H9 (cell line): Measurements from ENCODE around the gene DCP1B. TPM values are rescaled to one million over a fixed set of nuclear protein-coding genes. Genes with fewer than 3 reads are reported as not detected.
A peak's percentile ranks its signal among the peaks of the same experiment; 100 is the strongest.

ENCODE experiments used
- DNase-seq: peaks from one replicate; pipeline ENCODE4 v3.0.0-alpha.2; 2017
- H2AFZ ChIP-seq: one replicate; pipeline ENCODE4 v1.6.1; 2013; ENCODE audit warnings: mild to moderate bottlenecking, low read length, control low read depth, moderate library complexity
- H2AK5ac ChIP-seq: 2 replicates; pipeline ENCODE4 v1.6.1; 2013; ENCODE audit warnings: low read length, control low read depth, mixed read lengths; ENCODE audit not compliant: insufficient read length
- H2BK120ac ChIP-seq: one replicate; pipeline ENCODE4 v1.6.1; 2013; ENCODE audit warnings: low read depth, mild to moderate bottlenecking, low read length, control low read depth, inconsistent platforms; ENCODE audit not compliant: poor library complexity, severe bottlenecking
- H2BK12ac ChIP-seq: 2 replicates; pipeline ENCODE4 v1.6.1; 2013; ENCODE audit warnings: low read length, control low read depth, mixed read lengths, low read depth; ENCODE audit not compliant: insufficient read length
- H2BK15ac ChIP-seq: 2 replicates; pipeline ENCODE4 v1.6.1; 2013; ENCODE audit warnings: low read depth, low read length, control low read depth
- H2BK20ac ChIP-seq: one replicate; pipeline ENCODE4 v1.6.1; 2013; ENCODE audit warnings: low read depth, mild to moderate bottlenecking, low read length, control low read depth, inconsistent platforms; ENCODE audit not compliant: poor library complexity, severe bottlenecking
- H2BK5ac ChIP-seq: 2 replicates; pipeline ENCODE4 v1.6.1; 2013; ENCODE audit warnings: low read length, control low read depth, mixed read lengths; ENCODE audit not compliant: insufficient read length
- H3K14ac ChIP-seq: 2 replicates; pipeline ENCODE4 v1.6.1; 2013; ENCODE audit warnings: low read length, control low read depth; ENCODE audit not compliant: insufficient read depth
- H3K18ac ChIP-seq: 2 replicates; pipeline ENCODE4 v1.6.1; 2013; ENCODE audit warnings: low read depth, mild to moderate bottlenecking, mixed read lengths, low read length, control low read depth; ENCODE audit not compliant: insufficient read length
- H3K23ac ChIP-seq: 2 replicates; pipeline ENCODE4 v1.6.1; 2013; ENCODE audit warnings: low read length, control low read depth, mixed read lengths, low read depth; ENCODE audit not compliant: insufficient read length
- H3K23me2 ChIP-seq: 2 replicates; pipeline ENCODE4 v1.6.1; 2013; ENCODE audit warnings: low read depth, mild to moderate bottlenecking, mixed read lengths, low read length, control low read depth; ENCODE audit not compliant: insufficient read length, poor library complexity, severe bottlenecking
- H3K27ac ChIP-seq: 2 replicates; pipeline ENCODE4 v1.5.1; 2013; ENCODE audit warnings: low read length, control low read depth, mixed read lengths, low read depth; ENCODE audit not compliant: insufficient read length
- H3K27me3 ChIP-seq: 2 replicates; pipeline ENCODE4 v1.6.1; 2013; ENCODE audit warnings: low read length, control low read depth, inconsistent platforms; ENCODE audit not compliant: insufficient read depth
- H3K4ac ChIP-seq: 2 replicates; pipeline ENCODE4 v1.6.1; 2013; ENCODE audit warnings: low read depth, mild to moderate bottlenecking, control low read depth, inconsistent platforms, low read length, moderate library complexity
- H3K4me1 ChIP-seq: 2 replicates; pipeline ENCODE4 v1.6.1; 2013; ENCODE audit warnings: low read length, control low read depth, inconsistent platforms; ENCODE audit not compliant: insufficient read depth
- H3K4me2 ChIP-seq: 2 replicates; pipeline ENCODE4 v1.6.1; 2013; ENCODE audit warnings: low read length, control low read depth, mixed read lengths; ENCODE audit not compliant: insufficient read length, insufficient read depth
- H3K56ac ChIP-seq: 2 replicates; pipeline ENCODE4 v1.6.1; 2013; ENCODE audit warnings: low read depth, mild to moderate bottlenecking, mixed read lengths, low read length, control low read depth; ENCODE audit not compliant: insufficient read length
- H3K79me1 ChIP-seq: 2 replicates; pipeline ENCODE4 v1.6.1; 2013; ENCODE audit warnings: low read depth, mild to moderate bottlenecking, moderate library complexity, low read length, control low read depth, inconsistent platforms; ENCODE audit not compliant: insufficient read depth, poor library complexity, severe bottlenecking
- H3K79me2 ChIP-seq: 2 replicates; pipeline ENCODE4 v1.6.1; 2013; ENCODE audit warnings: low read length, control low read depth, inconsistent platforms; ENCODE audit not compliant: insufficient read depth
- H3K9ac ChIP-seq: 2 replicates; pipeline ENCODE4 v1.6.1; 2013; ENCODE audit warnings: low read length, control low read depth, mixed read lengths; ENCODE audit not compliant: insufficient read length; ENCODE audit errors: extremely low read depth
- H3K9me3 ChIP-seq: one replicate; pipeline ENCODE4 v1.6.1; 2013; ENCODE audit warnings: low read depth, low read length, inconsistent platforms; ENCODE audit not compliant: control insufficient read depth
- H3T11ph ChIP-seq: one replicate; pipeline ENCODE4 v1.6.1; 2013; ENCODE audit warnings: mild to moderate bottlenecking, low read length, control low read depth, inconsistent platforms
- H4K20me1 ChIP-seq: one replicate; pipeline ENCODE4 v1.6.1; 2013; ENCODE audit not compliant: control insufficient read depth, insufficient read length, insufficient read depth
- H4K5ac ChIP-seq: 2 replicates; pipeline ENCODE4 v1.6.1; 2013; ENCODE audit warnings: low read depth, mild to moderate bottlenecking, mixed read lengths, low read length, control low read depth; ENCODE audit not compliant: insufficient read length
- H4K8ac ChIP-seq: replicated peaks from 2 replicates; pipeline ENCODE4 v1.6.1; 2013; ENCODE audit warnings: low read length, control low read depth, mixed read lengths, low read depth; ENCODE audit not compliant: insufficient read length
- H4K91ac ChIP-seq: 2 replicates; pipeline ENCODE4 v1.6.1; 2013; ENCODE audit warnings: low read depth, mild to moderate bottlenecking, moderate library complexity, mixed read lengths, low read length, control low read depth; ENCODE audit not compliant: insufficient read length
- H3K27ac Mint-ChIP-seq, 3 experiments: 2 replicates in 2 of 3; 3 replicates in 1 of 3; pipeline ENCODE4 v1.8.0; 2020 to 2021; ENCODE audit warnings: mixed read lengths in 3 of 3, mild to moderate bottlenecking in 1 of 3, moderate library complexity in 1 of 3
- H3K27me3 Mint-ChIP-seq: 2 replicates; pipeline ENCODE4 v1.8.0; 2021; ENCODE audit warnings: low read depth, mild to moderate bottlenecking, moderate library complexity, mixed read lengths
- H3K36me3 Mint-ChIP-seq, 3 experiments: 2 replicates in 2 of 3; 3 replicates in 1 of 3; pipeline ENCODE4 v1.8.0; 2020 to 2021; ENCODE audit warnings: low read depth in 3 of 3, mixed read lengths in 3 of 3; ENCODE audit not compliant: insufficient read depth in 1 of 3
- H3K4me1 Mint-ChIP-seq, 2 experiments: 2 replicates each; pipeline ENCODE4 v1.8.0; 2020; ENCODE audit warnings: mixed read lengths in 2 of 2
- H3K4me3 Mint-ChIP-seq, 2 experiments: 2 replicates in 1 of 2; 3 replicates in 1 of 2; pipeline ENCODE4 v1.8.0; 2020 to 2021; ENCODE audit warnings: mild to moderate bottlenecking in 2 of 2, mixed read lengths in 2 of 2, moderate library complexity in 1 of 2
- H3K9me3 Mint-ChIP-seq, 2 experiments: 2 replicates in 1 of 2; 3 replicates in 1 of 2; pipeline ENCODE4 v1.8.0; 2020; ENCODE audit warnings: mild to moderate bottlenecking in 2 of 2, mixed read lengths in 2 of 2, moderate library complexity in 1 of 2
- WGBS: extraction: QIAGEN DNeasy Blood & Tissue Kit; methylation state at CpG from one replicate; pipeline ENCODE4 v1.1.7; 2013; ENCODE audit warnings: missing lambda C conversion rate, low lambda C conversion rate, mixed read lengths; ENCODE audit not compliant: insufficient read length; ENCODE audit errors: extremely low coverage; 5-methylcytosine and 5-hydroxymethylcytosine counted together
- total RNA-seq: library from RNA; stranded (reverse); gene quantifications from 2 replicates; pipeline ENCODE4 v1.2.1, GENCODE V29; 2021
- TF ChIP-seq, protein P1 (sequence below): fragments of 200-600 bp; sonication (generic); conservative IDR thresholded peaks from 3 replicates; pipeline ENCODE4 v1.8.0; 2021; ENCODE audit warnings: antibody characterized with exemption, mild to moderate bottlenecking

DCP1B gene
- total RNA-seq, 1 experiment from 2014 or later = 11.2 TPM

DNA sequence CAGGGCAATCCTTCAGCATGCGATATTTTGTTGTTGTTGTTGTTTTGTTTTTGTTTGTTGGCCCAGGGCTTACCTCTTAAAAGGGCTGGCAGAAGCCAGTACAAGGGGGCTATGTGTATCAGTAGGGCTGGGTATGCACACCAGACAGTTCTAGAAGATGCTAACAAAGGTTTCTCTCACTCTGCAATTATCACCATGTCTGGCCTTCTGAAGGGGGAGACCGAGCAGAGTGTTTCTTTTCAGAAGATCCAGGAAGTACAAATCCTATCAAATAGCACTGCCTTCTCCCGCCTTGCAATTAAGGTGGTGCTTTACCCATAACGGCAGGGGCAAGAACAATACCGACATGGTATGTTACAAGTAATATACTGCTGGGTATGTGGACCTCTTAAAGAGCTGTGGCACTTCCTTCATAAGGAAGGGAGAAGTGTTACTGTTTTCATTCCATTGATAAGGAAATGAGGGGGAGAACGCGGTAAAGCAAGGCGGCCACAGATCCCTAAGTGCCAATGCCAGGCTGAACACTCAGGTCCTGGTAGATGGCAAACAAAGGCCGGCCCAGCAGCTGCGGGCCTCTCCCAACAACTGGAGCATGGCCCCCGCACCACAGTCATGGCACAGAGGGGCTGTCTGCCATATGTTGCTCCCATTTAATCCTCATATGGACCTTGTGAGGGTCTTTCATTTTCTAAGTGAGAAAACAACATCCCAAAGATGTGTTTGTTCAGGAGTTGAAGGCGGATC lies 66.6 kb downstream of the DCP1B start:
- Histone ChIP-seq H2BK20ac (no peak overlapping the region), H4K5ac (no peak overlapping the region), H3K27ac (no peak overlapping the region), H3K27me3 (no peaks in the 10 kb centered on the region), H3K18ac (no peak overlapping the region), H3K4me1 (peaks cover 3% of the 10 kb centered on the region; the same call in 1 of the 2 replicates), H2BK15ac (no peak overlapping the region), H3K14ac (no peak overlapping the region), H3K23me2 (no peaks in the 10 kb centered on the region), H2BK12ac (no peak overlapping the region), H3K23ac (no peak overlapping the region), H4K91ac (no peak overlapping the region), H2BK120ac (no peak overlapping the region), H3K4me2 (no peak overlapping the region), H3K79me2 (no peaks in the 10 kb centered on the region), H3K9ac (no peak overlapping the region), H3K4ac (no peak overlapping the region), H3K9me3 (no peaks in the 10 kb centered on the region), H3K56ac (no peak overlapping the region), H4K8ac (no peak overlapping the region), H3K79me1 (no peaks in the 10 kb centered on the region), H4K20me1 (no peaks in the 10 kb centered on the region), H2AFZ (no peak overlapping the region), H2AK5ac (no peak overlapping the region), H2BK5ac (no peak overlapping the region), H3T11ph (no peak overlapping the region)
- Mint-ChIP-seq H3K36me3 (peaks cover 0 to 13% (median 10%) of the 10 kb centered on the region in 3 experiments; a peak in 5 of 7 replicates), H3K9me3 (no peaks in the 10 kb centered on the region; a peak in 1 of 5 replicates), H3K4me3 (no peak overlapping the region), H3K27ac (peak overlapping the region in 2 of 3 experiments; percentile 56 to 57; a peak in 3 of 7 replicates), H3K4me1 (peaks cover 9 to 18% of the 10 kb centered on the region in 2 experiments), H3K27me3 (no peaks in the 10 kb centered on the region)
- DNase-seq = no peak
- no CpG with 5 or more reads among the region's 12 CpGs for WGBS
- TF ChIP-seq, protein P1, sequence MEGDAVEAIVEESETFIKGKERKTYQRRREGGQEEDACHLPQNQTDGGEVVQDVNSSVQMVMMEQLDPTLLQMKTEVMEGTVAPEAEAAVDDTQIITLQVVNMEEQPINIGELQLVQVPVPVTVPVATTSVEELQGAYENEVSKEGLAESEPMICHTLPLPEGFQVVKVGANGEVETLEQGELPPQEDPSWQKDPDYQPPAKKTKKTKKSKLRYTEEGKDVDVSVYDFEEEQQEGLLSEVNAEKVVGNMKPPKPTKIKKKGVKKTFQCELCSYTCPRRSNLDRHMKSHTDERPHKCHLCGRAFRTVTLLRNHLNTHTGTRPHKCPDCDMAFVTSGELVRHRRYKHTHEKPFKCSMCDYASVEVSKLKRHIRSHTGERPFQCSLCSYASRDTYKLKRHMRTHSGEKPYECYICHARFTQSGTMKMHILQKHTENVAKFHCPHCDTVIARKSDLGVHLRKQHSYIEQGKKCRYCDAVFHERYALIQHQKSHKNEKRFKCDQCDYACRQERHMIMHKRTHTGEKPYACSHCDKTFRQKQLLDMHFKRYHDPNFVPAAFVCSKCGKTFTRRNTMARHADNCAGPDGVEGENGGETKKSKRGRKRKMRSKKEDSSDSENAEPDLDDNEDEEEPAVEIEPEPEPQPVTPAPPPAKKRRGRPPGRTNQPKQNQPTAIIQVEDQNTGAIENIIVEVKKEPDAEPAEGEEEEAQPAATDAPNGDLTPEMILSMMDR = no peak
